Fibroblast of skin of right biceps (primary cell): Measurements from ENCODE around the gene CTSC.

Experiments used
- DNase-seq: peaks from one replicate; pipeline ENCODE4 v3.0.0-alpha.2; 2013

CTSC gene

GRCh38 chr11:88315981-88316441 is 21.5 kb downstream of the CTSC start:
- DNase-seq: no peak

- no peak for DNase-seq
Observed at GRCh38 chr11:88315015-88315414, 22.5 kb downstream of the CTSC start.

GRCh38 chr11:88313441-88313840 is 24.1 kb downstream of the CTSC start:
- DNase-seq: peak; percentile 0

- peak; percentile 1 for DNase-seq
Observed at GRCh38 chr11:88312628-88313027, 24.9 kb downstream of the CTSC start.

GRCh38 chr11:88310246-88310645 is 27.3 kb downstream of the CTSC start:
- DNase-seq: no peak

- DNase-seq: no peak
Observed at GRCh38 chr11:88308576-88308975, 29.0 kb downstream of the CTSC start.

- DNase-seq: no peak
Observed at GRCh38 chr11:88307749-88308425, 29.6 kb downstream of the CTSC start.

- no peak for DNase-seq
Observed at GRCh38 chr11:88306785-88307184, 30.8 kb downstream of the CTSC start.

- DNase-seq: no peak
Observed at GRCh38 chr11:88305430-88305829, 32.1 kb downstream of the CTSC start.

GRCh38 chr11:88304352-88304751 is 33.2 kb downstream of the CTSC start:
- no peak for DNase-seq

- no peak for DNase-seq
Observed at GRCh38 chr11:88303037-88303436, 34.5 kb downstream of the CTSC start.

GRCh38 chr11:88301488-88302140 is 35.9 kb downstream of the CTSC start:
- peak; percentile 34 for DNase-seq

- no peak for DNase-seq
Observed at GRCh38 chr11:88300888-88301487, 36.5 kb downstream of the CTSC start.

- DNase-seq: no peak
Observed at GRCh38 chr11:88297863-88298262, 39.7 kb downstream of the CTSC start.

- DNase-seq: no peak
Observed at GRCh38 chr11:88297421-88297820, 40.1 kb downstream of the CTSC start.

GRCh38 chr11:88295028-88295427 is 42.5 kb downstream of the CTSC start:
- DNase-seq: no peak

GRCh38 chr11:88293931-88294330 is 43.6 kb downstream of the CTSC start:
- peak; percentile 63 for DNase-seq

GRCh38 chr11:88292171-88292843 is 45.2 kb downstream of the CTSC start:
- peak; percentile 18 for DNase-seq

GRCh38 chr11:88288560-88288959 is 49.0 kb downstream of the CTSC start:
- DNase-seq: no peak

- DNase-seq: no peak
Observed at GRCh38 chr11:88284336-88285050, 53.0 kb downstream of the CTSC start.

GRCh38 chr11:88282747-88283515 is 54.6 kb downstream of the CTSC start:
- no peak for DNase-seq

GRCh38 chr11:88281317-88281712 is 56.2 kb downstream of the CTSC start:
- no peak for DNase-seq
